ENCODE results near the gene OR6C75.
"Not testable (repeated sequence)": the region's sequence is repeated elsewhere in the genome, so short reads cannot be mapped to it uniquely, and the experiment has no call there.

Gene OR6C75

DNA sequence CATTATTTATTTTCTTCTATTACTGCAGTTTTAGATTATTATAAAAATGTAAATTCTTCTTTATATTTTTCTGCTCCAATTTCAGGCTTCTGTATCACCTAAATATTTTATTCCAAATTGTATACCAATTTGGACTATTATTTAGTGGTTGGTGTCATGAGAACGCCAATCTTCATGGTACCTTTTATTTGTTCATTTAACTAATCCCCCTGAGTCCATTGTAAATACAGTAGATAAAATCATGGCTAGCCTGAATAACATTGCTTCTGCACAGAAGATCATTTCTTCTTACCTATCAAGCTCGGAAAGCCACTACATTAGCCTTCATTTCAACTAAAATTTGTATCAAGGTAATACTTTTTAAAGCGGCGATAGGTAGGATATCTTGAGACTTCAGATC lies at the start of gene OR6C75:
Gene OR6C75 (plus strand): TSS at position 301 of the 400 bp plus-strand sequence. CDS start 2,136 bp downstream, outside the sequence.
- no peak for DNase-seq

DNA sequence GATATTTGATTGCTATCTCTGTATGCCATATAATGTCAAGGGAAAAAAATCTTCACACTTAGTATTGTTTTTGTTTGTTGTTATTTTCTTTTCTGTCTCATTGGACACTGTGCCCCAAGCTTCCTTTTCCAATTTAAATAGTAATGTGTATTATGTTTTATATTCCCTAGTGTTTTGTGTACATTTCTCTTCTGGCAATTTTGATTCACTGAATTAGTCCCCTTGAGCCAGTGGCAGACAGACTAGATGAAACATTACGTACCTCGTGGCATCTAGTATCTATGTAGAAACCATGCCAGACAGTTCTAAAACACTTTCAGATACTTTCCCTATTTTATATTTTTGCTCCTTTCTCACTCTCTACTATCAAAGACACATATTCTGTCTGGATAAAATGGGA lies 48.7 kb upstream of the OR6C75 start, which contains the start of gene OR6C1:
Gene OR6C1 (plus strand): TSS at position 301 of the 400 bp plus-strand sequence. CDS start 6,257 bp downstream, outside the sequence.
- DNase-seq = no peak

DNA sequence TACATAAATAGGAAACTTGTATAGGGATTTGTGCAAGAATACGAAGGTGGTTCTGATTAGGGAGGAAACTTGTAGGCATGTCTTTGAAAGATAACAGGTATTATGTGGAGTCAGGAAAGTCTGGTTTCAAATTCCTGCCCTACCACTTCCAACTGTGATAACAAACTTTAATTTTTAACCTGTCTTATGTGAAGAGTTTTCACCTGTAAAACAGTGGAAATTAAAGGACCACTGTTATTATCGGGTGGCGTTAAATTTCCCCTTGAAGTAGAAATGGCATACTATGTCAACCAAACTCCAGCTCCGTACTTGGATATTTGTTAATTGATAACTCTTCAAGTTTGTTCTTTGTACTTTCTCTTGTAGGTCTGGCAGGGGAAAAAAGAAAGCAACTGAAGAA lies 42.6 kb upstream of the OR6C75 start:
- DNase-seq = no peak

DNA sequence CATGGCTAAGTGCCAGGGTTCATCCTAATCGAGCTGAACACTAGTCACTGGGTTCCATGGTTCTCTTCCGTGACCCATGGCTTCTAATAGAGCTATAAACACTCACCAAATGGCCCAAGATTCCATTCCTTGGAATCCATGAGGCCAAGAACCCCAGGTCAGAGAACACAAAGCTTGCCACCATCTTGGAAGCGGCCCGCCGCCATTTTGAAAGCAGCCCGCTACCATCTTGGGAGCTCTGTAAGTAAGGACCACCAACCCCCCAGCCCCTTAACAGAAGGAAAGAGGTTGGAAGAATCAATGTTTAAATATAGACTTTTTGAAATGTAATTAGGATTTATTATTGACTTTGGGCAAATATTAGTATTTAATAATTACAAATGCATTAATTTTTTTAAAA lies 37.0 kb upstream of the OR6C75 start:
- not testable (repeated sequence) for DNase-seq

DNA sequence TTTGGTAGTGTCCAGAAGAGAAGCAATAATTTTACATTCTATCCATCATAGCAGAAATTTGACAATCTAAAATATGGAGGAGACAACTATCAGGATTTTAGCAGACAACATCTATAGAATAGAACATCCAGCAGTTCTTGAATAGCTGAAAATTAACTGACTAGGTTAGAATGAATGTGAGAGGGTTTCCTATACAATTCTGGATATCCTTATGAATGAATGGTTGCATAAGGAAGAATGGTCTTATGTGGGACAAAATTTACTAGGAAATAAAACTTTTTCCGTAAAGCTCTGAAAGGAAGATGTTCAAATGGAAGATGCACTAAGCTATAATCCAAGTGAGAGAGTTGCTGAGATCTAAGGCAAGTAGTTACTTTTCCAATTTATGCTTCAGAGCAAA lies 32.3 kb upstream of the OR6C75 start, which contains the start of gene OR6C3:
Gene OR6C3 (plus strand): TSS at position 301 of the 400 bp plus-strand sequence. CDS start 955 bp downstream, outside the sequence.
- no peak for DNase-seq

DNA sequence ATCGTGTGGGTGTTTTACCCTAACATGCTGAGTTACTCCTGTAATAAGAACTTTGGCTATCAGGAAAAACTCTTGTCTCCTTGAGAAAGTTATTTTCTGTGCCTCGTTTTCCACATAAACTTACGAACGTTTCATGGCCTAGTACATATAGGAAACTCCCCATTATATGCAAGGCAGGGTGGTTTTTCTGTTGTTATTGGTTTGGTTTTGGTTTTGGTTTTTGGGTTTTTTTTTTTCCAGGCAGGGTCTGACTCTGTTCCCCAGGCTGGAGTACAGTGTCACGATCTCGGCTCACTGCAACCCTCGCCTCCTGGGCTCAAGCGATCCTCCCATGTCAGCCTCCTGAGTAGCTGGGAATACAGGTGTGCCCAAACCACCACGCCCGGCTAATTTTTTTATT lies 26.8 kb upstream of the OR6C75 start:
- DNase-seq = no peak

DNA sequence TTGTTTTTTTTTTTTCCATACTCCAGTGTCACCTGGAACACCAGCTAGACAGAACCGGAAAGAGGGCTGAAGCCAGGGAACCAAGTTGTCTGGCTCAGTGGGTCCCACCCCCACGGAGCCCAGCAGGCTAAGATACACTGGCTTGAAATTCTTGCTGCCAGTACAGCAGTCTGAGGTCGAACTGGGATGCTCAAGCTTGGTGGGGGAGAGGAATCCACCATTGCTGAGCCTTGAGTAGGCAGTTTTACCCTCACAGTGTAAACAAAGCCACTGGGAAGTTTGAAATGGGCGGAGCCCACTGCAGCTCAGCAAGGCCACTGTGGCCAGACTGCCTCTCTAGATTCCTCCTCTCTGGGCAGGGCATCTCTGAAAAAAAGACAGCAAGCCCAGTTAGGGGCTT lies 7.4 kb upstream of the OR6C75 start:
- not testable (repeated sequence) for DNase-seq

DNA sequence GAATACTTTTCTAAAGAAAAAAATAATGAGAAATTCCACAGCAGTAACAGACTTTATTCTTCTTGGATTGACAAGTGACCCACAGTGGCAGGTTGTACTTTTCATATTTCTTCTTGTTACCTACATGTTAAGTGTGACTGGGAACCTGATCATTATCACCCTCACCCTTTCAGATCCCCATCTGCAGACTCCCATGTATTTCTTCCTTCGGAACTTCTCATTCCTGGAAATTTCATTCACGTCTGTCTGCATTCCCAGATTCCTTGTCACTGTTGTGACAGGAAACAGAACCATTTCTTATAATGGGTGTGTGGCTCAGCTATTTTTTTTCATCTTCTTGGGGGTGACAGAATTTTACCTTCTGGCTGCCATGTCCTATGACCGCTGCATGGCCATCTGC lies 2.3 kb downstream of the OR6C75 start:
- DNase-seq = no peak

DNA sequence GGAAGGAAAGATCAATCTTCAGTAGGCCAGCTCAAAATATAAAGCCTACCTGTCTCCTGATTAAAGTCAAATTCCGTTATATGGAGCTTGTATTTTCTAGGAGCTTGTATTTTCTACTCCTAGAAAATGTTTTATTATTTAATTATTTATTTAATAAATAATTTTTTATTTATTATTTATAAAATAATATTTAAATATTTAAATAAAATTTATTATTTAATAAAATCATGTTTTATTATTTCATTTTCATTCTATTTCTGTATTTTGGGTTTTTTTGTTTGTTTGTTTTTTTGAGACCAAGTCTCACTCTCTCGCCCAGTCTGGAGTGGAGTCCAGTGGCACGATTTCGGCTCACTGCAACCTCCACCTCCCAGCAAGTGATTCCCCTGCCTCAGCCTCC lies 9.7 kb downstream of the OR6C75 start:
- DNase-seq = no peak

DNA sequence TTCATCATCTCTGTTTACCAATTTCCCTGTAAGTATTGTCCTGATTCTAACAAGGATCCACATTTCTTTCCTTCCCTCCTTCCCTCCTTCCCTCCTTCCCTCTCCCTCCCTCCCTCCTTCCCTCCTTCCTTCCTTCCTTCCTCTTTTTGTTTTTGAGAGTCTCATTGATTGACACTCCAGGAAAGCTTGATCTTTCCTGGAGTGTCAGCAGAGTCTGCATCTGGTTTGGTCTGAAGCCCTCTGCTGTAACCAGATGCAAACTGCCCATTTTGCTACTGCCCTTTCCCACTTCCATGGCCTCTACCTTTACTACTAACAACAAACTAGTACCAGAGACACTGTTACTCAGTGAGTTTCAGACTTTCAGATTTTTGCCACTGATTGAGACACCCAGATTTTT lies 23.1 kb downstream of the OR6C75 start:
- no peak for DNase-seq

DNA sequence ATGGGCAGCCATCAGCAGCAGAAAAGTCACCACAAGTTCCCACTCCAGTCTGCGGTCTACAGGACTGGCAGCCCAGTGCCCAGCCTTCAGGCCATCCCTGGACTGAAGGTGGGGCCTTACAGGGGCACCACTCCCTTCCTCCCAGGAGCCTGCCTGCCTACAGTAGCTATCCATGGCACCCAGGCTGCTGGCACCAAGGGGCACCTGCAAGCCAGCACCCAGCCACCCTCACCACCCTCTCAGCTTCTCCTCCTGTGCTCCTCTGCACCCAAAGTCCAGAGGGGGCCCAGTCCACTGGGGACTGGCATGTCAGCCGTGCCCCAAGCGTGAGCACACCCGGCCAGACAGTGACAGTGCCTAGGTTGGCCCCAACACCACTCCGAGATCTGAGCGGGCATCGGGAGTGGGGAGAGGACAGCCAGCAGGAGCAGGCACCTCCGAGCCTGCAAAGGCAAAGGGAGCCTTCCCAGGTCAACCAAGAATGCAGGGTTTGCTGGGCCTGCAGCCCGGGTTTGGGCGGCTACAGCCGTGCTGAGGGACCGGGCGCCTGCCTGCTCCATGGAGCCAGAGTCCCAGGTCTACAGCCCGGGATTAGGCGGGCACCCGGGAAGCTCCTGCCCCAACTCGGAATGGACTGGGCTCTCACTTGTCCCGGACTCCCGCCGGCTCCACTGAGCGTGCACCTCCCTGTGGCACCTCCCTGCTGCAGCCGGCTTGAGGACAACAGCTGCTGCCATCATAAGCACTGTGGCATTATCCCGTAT lies 29.4 kb downstream of the OR6C75 start:
- DNase-seq = no peak

DNA sequence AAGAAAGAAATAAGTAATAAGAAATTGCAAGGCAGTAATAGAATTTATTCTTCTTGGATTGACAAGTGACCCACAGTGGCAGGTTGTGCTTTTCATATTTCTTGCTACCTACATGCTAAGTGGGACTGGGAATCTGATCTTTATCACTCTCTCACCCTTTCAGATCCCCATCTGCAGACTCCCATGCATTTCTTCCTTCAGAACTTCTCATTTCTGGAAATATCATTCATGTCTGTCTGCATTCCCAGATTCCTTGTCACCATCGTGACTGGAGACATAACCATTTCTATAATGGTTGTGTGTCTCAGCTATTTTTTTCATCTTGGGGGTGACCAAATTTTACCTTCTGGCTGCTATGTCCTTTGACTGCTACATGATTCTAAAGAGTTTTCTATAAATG lies 33.6 kb downstream of the OR6C75 start:
- no peak for DNase-seq

DNA sequence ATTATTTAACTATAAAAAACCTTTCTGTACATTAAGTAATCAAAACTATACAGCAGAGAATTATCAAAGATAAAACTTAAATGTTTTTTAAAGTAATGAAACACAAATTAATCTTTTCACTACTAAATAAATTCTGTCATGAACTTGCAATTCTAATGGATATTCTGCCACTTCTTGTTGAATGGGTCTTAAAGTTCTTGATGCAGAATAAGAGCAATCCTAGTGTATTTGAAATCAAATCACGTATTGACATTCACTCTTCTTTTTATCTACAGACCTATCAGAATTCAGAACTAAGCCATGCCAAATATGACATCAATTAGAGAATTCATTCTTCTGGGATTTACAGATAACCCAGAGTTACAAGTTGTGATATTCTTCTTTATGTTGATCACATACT lies 37.5 kb downstream of the OR6C75 start, which contains the start of gene OR6C65:
Gene OR6C65 (plus strand): TSS at position 301 of the 400 bp plus-strand sequence. CDS start 0 bp downstream, at position 301.
- no peak for DNase-seq

DNA sequence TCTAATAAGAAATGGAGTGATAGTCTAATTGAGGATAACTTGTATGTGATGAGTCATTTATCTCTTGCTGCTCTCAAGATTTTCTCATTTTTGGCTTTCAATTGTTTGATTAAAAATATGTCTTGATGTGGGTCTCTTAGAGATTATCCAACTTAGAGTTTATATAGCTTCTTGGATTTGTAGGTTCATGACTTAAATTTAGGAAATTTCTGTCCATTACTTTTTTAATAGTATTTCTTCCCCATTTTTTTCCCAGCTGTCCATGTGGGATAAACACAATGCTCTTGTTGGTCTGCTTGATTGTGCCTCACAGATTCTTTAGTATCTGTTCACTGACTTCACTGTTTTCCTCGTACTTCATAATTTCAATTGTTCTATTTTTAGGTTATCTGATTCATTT lies 45.1 kb downstream of the OR6C75 start:
- DNase-seq = no peak

DNA sequence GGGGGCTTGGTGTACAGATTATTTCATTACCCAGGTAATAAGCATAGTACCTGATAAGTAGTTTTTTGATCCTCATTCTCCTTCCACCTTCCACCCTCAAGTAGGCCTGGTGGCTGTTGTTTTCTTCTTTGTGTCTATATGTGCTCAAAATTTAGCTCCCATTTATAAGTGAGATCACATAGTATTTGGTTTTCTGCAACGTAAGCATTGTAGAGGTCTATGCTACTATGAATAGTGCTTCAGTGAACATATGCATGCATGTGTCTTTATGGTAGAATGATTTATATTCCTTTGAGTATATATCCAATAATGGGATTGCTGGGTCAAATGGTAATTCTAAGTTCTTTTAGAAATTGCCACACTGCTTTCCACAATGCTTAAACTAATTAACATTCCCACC lies 46.4 kb downstream of the OR6C75 start:
- not testable (repeated sequence) for DNase-seq

DNA sequence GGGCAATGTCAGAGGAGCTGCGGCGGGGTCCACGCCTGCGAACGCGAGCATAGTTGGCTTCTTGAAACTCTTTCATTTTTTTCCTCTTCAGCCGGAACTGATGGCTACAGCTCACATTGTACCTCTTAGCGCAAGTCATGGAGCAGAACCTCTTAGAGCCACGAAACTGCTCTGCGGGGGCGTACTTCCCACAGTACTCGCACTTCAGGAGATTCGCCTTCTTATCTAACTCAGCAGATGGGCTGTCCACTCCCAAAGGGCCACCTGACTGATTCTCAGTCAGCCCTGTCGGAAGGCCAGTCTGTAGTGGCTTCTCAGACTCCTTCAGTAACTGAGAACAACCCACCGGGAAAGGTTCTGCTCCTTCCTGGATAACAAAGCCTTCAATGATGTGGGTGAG lies 49.4 kb downstream of the OR6C75 start:
- DNase-seq = not testable (repeated sequence)

DNA sequence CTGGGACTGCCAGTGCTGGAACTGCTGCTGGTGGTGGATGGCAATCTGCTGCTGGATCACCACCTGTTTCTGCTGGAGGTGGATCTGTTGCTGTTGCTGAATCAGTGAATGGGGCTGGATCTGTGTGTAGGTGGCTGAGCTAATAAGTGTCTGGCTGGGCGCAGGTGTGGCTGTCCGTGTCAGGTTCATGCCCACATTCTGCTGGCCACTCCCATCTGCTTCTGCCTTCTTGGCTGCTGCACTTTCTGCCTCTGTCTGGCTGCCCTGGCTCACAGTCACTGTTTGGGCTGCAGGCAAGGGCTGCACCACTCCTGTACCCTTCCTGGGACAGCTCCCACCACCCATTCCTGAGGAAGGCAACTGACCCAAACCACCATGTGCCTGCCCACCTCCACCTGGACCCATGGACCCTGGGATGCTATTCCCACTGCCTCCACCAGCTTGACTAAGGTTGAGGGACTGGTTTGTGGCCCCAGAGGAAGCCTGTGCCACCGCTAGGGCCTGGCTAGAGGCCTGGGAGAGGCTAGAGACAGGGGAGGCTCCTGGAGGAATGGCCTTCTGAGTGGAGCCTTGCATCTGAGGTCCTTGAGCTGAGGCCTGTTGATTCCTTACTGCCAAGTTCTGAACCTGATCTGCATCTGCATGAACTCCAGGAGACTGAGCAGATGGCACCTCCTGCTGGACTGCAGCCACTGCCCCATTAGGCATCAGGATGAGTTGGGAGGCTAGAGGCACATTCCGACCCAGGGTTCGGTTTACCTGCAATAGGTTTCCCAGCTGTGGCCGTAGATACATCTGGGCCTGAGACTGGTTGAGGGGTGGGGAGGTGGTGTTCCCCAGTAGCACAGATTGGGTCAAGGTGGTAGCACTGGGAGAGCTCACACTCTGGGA lies 51.0 kb downstream of the OR6C75 start:
- DNase-seq = not testable (repeated sequence)

DNA sequence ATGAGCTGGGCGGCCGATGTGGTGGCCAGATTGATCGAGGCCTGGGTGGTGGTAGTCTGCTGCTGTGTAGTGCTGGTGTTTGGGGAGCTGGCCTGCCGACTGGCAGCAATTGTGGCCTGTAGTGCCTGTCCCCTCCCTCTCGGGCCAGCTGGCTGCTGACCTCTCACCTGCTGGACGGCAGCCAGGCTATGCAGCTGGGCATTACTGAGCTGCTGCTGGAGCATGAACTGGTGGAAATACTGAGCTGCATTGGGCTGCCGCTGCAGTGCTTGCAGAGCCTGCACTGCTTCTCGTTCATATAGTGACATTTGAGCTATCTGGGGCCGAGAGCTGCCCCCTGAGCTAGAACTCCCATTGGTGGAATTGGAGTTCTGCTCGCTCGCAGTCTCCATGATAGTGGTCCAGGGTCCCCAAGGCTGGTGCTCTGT lies 51.6 kb downstream of the OR6C75 start:
- DNase-seq = not testable (repeated sequence)

DNA sequence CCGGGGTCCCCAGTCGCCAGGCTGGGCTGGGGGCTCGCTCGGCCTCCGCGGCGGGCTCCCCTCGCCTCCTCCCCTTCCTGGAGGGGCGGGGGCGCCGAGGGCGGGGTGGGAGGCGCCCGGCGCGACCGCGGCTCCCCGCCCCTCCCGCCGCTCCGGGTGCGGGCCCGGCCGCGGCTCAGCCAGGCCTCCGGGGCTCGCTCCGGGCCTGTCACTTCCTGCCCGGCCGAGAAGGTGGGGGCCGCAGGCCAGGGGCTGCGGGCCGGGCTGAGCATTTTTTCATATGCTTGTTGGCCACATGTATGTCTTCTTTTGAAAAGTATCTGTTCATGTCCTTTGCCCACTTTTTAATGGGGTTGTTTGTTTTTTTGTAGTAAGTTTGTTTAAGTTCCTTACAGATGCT lies 52.1 kb downstream of the OR6C75 start:
- not testable (repeated sequence) for DNase-seq

DNA sequence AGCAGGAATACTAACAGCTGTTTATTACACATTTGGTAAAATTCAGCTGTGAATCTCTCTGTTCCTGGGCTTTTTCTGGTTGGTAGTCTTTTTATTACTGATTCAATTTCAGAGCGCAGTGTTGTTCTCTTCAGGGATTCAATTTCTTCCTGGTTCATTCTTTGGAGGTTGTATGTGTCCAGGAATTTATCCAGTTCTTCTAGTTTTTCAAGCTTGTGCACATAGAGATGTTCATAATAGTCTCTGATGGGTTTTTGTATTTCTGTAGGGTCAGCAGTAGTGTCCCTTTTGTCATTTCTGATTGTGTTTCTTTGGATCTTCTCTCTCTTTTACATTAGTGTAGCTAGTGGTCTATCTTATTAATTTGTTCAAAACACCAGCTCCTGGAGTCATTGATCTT lies 54.2 kb downstream of the OR6C75 start:
- DNase-seq = no peak

All from EL (cell line).